Lung microvascular endothelial cell (primary cell): Measurements from ENCODE around the gene SSUH2. TPM values are rescaled to one million over a fixed set of nuclear protein-coding genes. Genes with fewer than 3 reads are reported as not detected.
"Not testable (repeated sequence)": the region's sequence is repeated elsewhere in the genome, so short reads cannot be mapped to it uniquely, and the experiment has no call there.

ENCODE experiments used
- DNase-seq, 2 donors: peaks; one replicate each; pipeline versions ENCODE4 v3.0.0 to v3.0.0-alpha.2; 2010; ENCODE audit warnings: low read depth in 2 of 2
- total RNA-seq: library from RNA; depleted of rRNA; stranded (reverse); fragments of >200 nt; gene quantifications from 2 replicates; pipeline ENCODE4 v1.2.1, GENCODE V29; 2014

The SSUH2 gene
- total RNA-seq, 1 donor from 2014 or later, result not detected

DNA sequence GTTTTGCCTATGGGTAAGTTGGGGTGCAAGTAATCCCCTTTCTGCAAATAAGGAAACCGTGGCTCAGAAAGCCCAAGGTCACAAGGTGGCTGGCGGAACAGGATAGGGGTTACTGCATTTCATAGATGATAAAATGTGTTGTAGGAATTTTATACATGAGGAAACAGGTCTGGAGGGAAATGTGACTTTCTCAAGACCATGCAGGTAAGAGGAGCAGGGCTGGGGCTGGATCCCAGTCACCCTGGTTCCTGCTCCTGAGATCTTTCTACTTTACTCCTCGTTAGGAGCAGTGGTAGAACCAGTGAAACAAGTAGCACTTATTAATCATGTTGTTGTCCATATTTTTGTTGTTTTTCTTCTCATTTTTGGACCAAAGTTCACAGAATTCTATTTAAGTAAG lies 63.2 kb downstream of the SSUH2 start:
- no peak for DNase-seq

DNA sequence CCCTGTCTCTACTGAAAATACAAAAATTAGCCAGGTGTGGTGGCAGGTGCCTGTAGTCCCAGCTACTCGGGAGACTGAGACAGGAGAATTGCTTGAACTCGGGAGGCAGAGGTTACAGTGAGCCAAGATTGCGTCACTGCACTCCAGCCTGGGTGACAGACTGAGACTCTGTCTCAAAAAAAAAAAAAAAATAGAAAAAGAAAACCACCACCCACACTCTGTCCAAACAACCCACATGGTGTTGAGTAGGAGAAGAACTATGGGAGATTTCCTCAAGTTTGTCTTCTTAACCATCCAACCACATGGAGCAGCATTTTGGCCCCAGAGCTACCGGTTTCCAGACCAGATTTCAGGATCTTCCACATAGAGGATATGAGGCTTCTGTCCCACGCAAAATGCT lies 64.2 kb downstream of the SSUH2 start:
- not testable (repeated sequence) for DNase-seq

GRCh38 chr3:8579943-8580342 lies 64.7 kb downstream of the SSUH2 start:
- no peak for DNase-seq

GRCh38 chr3:8579096-8579495 lies 65.5 kb downstream of the SSUH2 start:
- DNase-seq, result peak in 1 of 2 donors; percentile 14

DNA sequence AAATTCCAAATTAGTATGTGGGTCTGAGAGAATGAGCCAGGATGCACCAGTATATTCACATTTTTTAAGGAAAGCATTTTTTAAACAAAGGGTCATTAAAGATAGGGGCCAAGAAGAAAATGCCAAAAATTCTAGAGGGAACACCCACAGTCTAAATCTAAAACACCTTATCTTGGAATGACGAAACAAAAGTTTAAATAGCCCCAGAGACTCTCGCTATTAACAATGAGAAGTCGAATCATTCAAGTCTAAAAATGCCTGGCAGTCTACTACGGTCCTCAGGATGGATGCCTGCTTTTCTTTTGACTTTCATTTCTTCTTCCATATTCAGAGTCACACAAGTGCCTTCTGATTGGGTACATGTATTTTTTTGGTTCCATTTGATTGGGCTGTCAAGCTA lies 66.3 kb downstream of the SSUH2 start:
- DNase-seq, result no peak

DNA sequence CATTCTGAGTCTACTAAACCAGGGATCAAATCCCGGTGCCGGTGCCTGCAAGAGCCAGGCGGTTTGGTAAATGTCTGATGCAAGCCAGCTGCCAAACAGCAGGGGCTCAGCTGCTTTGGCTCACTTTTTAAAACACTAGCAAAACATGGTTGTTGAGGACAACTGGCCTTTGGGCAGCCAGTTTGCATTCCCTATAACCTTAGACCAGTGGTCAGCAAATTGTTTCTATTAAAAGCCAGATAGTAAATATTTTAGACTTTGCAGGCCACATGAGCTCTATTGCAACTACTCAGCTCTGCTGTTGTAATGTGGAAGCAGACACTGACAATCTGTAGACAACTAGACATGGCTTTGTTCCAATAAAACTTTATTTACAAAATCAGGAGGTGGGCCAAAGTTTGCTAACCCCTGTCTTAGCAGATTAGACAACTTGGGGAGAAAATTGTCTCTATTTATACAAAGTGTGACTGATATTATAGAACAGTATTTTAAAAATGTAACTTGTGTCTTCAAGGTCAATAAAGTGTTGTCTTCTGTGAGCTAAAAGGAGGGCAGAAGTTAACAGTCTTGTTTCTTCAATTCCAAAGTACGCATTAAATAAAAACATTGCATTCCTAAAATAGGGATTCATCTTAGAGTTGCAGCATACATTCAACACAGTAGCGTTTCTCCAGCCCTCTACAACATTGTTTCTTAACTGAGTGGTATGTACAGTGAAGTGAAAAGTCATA lies 67.6 kb downstream of the SSUH2 start:
- no peak for DNase-seq

- DNase-seq, result no peak
These were observed 68.2 kb downstream of the SSUH2 start for GRCh38 chr3:8576436-8576835.

- peak in 1 of 2 donors; percentile 30 for DNase-seq
These were observed 69.1 kb downstream of the SSUH2 start for GRCh38 chr3:8575364-8576104.

- no peak for DNase-seq
These were observed 69.8 kb downstream of the SSUH2 start for GRCh38 chr3:8574670-8575322.

GRCh38 chr3:8574040-8574669 lies 70.4 kb downstream of the SSUH2 start:
- DNase-seq, result no peak

- no peak for DNase-seq
These were observed 71.2 kb downstream of the SSUH2 start for GRCh38 chr3:8573342-8573926.

DNA sequence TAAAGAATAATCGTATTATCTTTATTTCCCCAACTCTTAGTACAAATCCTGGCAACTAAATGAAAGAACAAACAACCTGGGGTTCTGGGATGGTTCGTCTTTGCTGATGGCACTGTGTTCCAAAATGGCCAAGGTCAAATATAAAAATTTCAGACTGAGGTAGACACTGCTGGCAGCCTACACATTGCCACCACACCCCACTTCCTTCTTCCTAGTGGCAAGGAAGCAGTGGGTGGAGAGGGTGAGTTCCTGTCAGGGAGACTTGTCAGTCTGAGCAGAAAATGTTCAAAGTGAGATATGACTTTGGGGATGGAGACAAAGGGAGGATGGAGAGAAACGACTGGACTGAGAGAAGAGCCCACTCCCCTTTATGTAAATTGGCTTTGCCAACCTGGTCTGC lies 73.3 kb downstream of the SSUH2 start:
- DNase-seq, result peak in 1 of 2 donors; percentile 27

Other genes with a start within 250 kb of the SSUH2 start
- 10.7 and 19.8 TPM in 2 replicates for gene LMCD1, start 143.0 kb downstream of the SSUH2 start, total RNA-seq
- not detected in 2 replicates for gene CAV3, start 89.0 kb upstream of the SSUH2 start, total RNA-seq
- gene OXTR, start 124.8 kb upstream of the SSUH2 start, total RNA-seq, result 1.7 and 2.8 TPM in 2 replicates